ENCODE data around the gene NECAB2.

Gene NECAB2

GRCh38 chr16:84029297-84030047 lies 61.4 kb downstream of the NECAB2 start:
- DNase-seq: no peak

DNA sequence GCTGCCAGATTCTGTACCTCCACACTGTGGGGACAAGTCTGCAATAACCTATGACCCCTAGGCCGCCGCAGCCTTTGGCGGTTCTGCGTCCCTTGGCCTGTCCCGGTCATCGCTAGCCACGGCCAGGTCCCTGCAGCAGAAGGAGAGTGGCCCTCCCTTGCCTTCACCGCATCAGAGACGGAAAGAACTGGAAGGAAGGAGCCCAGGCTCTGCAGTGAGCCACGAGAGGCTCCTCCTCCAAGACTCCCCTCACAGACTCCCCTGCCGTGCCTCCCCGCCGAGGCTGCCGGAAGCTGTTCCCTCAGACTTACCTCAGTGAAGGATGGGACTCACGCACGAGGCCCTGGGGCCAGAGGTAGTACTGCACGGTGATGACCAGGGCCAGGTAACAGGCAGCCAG lies 63.5 kb downstream of the NECAB2 start:
- no peak for DNase-seq

DNA sequence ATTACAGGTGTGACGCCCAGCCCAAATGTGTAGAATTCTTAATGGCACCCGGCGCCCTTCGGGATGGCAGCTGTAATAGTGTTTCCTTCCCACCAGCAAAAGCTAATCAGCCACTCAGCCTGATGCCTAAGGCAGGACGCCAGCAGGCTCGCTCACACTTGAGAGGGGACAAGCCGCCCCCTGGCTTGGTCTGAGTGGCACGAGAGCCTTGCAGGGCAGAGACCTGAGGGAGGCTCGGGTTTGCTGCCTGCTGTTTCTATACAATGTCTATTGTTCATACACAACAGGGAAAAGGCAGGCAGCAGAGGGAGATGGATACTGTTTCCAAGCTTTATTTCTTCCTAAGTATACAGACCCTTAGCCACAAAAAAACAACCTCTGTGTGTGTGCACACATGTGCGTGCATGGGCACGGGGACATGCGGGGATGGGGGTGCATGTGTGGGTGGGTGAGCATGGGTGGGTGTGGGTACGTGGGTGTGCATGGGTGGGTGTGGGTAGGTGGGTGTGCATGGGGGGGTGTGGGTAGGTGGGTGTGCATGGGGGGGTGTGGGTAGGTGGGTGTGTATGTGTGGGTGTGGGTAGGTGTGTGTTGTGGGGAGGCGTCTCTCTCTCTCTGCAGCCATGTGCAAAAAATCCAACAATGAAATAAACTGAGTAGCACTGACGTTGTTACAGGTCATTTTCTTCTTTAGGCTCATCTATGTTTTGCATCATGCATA lies 64.6 kb downstream of the NECAB2 start:
- no peak for DNase-seq

DNA sequence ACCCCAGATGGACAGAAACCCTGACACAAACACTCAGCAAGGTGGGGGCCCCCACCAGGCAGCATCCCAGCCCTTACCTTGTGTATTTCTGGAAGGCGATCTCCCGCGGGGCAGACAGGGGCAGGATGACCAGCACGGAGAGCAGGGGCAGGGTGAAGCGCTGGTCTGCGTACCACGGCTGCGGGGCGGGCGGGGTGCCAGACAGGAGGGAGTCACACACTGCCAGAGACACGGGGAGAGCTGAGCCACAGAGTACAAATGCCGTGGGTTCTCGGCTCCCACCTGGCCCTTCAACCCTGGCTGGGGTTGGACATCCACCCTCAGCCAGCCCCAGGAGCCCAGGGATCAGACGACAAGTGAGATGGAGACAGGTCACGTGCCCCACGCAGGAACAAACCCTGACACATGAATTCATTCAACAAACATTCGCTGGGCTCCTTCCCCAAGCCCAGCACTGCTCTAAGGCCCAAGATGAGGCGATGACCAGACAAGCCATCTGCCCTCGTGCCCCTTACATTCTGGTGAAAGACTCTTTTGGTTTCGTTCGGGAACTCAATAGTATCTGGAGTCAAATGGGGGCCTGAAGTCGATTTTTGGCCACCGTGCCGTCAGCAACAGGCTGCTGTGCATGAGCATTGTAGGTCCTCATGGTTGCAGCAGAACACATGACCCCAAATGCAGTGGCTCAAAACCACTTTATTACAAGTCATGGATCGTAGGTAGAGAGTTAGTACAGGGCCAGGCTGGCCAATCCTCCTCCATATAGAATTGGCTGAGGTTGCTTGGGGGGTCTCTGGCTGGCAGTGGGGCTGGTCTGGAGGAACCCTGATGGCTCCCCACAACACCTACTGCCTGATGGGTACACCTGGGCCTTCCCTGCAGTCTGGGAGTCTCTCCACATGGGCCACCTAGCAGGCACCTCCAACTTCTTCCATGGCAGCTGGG lies 65.5 kb downstream of the NECAB2 start:
- no peak for DNase-seq

- no peak for DNase-seq
These were observed 66.5 kb downstream of the NECAB2 start for GRCh38 chr16:84034516-84034915.

DNA sequence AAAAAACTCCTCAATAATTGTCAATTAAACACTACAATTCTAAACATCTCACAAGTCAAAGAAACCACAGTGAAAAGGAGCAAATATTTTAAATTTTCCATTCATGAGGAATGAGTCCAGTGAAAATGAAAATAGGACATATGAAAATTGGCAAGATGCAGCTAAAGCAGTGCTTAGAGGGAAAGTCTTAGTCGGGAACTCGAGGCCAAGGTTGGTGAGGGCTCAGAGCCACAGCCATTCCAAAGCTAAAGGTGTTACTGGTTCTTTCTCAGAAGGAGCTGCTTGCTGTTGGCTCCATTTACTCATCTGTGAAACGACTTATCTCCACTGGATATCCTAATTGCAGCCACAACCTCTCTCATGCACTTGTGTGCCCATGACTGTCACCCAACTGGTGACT lies 68.1 kb downstream of the NECAB2 start:
- no peak for DNase-seq

GRCh38 chr16:84036982-84037425 lies 69.0 kb downstream of the NECAB2 start:
- DNase-seq: peak; percentile 43

DNA sequence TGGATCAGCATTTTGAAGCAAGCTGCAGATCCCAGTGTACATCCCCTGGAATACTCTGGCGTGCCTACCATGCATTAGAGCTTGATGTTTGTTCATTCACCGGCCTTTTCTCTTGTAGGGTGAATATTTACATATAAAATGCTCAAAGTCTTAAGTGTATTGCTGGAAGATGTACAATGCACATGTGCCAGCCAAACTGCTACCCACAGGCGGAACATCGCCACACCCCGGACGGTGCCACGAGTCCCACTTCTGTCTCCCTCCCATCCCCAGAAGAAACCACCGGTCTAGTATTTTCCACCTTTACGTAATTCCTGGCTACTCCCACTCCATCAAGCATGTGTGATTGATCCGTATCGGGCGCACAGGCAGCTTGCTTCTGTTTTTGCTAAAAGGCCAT lies 70.4 kb downstream of the NECAB2 start:
- DNase-seq: no peak

DNA sequence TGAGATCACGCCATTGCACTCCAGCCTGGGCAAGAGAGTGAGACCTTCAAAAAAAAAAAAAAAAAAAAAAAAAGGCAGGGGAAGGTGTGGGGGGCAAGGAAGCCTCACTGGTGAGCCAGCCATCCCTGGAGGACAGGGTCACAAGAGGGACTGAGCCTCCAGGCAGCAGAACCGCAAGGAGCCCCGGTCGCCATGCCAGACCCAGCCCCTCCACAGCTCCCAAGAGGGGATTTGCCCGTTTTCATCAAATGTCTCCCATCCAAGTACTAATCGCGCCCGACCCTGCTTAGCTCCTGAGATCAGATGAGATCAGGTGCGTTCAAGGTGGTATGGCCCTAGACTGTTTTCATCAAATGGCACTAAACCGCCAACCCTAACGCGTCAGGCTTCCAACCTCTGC lies 71.7 kb downstream of the NECAB2 start:
- DNase-seq: no peak

DNA sequence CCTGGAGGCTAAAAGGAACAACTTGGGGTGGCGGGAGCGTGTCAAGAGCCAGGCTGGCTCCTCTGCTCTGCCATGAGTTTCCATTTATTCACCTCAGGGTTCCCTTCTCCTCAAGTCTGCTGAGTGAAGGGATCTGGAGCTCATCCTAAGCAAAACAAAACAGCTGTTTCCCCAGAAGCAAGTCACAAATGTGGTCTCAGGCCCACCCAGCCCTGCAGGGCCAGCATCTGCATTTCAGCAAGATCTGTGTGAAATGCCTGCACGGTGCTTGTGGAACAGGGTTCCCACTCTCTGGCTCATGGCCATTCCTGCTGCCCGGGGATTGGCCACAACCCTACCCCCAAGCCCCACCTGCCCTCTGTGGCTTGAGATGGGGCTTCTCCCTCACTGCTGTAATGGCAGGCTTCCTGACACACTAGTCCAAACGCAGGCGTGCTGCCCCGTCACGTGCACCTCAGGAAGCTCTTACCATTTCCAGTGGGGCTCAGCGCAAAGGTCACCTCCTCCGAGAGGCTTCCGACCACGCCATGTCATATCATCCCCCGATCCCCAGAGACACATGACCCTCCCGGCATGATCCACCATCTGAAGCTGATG lies 72.3 kb downstream of the NECAB2 start:
- no peak for DNase-seq

DNA sequence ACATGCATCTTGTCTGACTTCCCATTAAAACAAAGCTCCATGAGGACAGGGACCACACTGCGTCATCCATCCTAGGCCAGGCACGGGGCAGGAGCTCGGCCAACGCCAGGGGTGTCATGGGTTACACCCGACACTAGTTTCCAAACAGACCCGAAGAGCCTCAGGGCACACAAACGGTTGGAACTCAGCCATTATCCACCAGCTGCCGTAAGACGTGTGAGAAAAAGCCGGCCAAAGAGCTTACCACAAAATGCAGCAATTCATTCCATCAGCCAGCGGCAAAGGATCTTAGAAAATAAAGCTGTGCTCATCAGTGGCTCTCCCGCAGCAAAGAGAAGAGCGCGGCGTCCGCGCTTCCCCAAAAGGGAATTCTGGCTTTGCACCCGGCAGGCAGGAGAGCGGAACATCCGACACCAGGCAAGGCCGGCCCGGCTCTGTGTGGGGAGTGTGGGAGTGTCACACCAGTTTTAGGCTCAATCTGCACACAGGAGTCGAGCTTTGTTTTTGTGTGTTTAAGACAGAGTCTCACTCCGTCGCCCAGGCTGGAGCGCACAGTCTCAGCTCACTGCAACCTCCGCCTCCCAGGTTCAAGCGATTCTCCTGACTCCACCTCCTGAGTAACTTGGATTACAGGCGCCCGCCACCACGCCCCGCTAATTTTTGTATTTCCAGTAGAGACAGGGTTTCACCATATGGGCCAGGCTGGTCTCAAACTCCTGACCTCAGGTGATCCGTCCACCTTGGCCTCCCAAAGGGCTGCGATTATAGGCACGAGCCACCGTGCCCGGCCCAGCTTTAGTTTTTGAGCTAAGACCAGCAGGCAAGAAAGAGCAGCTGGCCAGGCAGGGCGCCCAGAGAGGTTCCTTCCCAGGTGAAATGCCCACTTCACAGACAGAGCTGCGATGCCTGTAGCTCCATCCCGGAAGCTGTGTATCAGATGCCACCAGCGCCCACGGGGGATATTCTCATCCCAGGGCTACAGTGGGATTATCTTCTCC lies 73.1 kb downstream of the NECAB2 start:
- DNase-seq: peak; percentile 36

- no peak for DNase-seq
These were observed 73.8 kb downstream of the NECAB2 start for GRCh38 chr16:84041881-84042280.

GRCh38 chr16:84042308-84042878 lies 74.3 kb downstream of the NECAB2 start, which contains the start of gene SLC38A8:
TSS of gene SLC38A8 (minus strand) at chr16:84042795. CDS start at chr16:84042157, 638 bp downstream.
- no peak for DNase-seq

GRCh38 chr16:84042879-84043485 lies 74.9 kb downstream of the NECAB2 start:
- DNase-seq: peak; percentile 78

GRCh38 chr16:84043486-84044117 lies 75.6 kb downstream of the NECAB2 start:
- DNase-seq: no peak

- no peak for DNase-seq
These were observed 76.1 kb downstream of the NECAB2 start for GRCh38 chr16:84044118-84044488.

DNA sequence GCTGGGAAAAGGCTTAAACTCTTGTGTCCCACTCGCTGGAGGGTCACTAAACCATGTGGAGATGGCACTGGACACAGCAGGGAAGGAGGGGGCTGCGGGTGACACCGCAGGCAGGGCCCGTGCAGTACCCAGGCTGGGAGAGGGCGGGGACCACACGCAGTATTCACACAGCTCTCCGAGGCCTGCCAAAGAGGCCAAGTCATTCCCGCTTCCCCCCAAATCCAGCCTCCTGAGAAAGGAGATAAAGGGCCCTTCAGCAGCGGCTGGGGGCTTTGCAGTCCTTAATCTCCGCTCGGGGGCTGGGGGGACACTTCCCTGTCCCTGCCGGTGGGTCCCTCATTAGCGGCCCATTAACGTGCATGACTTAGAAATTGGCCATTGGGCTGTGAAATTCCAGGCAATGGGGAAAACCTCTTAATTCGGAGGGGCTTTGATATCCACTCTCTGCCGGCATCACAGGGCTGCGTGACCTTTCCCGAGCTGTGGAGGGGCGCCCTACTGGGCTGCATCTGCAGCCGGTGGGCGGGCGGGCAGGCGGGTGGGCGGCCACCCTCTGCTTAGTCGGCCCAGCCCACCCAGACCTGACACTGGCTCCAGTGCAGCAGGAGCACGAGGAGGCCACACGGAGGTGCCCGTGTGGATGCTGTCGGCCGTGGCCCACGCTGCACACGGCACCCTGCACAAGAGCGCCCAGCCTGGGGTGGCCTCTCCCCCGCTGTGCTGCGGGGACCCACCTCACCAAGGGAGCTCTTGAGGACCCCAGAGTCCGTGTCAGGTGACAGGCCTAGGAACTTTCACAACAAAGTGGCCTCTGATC lies 77.2 kb downstream of the NECAB2 start:
- no peak for DNase-seq

DNA sequence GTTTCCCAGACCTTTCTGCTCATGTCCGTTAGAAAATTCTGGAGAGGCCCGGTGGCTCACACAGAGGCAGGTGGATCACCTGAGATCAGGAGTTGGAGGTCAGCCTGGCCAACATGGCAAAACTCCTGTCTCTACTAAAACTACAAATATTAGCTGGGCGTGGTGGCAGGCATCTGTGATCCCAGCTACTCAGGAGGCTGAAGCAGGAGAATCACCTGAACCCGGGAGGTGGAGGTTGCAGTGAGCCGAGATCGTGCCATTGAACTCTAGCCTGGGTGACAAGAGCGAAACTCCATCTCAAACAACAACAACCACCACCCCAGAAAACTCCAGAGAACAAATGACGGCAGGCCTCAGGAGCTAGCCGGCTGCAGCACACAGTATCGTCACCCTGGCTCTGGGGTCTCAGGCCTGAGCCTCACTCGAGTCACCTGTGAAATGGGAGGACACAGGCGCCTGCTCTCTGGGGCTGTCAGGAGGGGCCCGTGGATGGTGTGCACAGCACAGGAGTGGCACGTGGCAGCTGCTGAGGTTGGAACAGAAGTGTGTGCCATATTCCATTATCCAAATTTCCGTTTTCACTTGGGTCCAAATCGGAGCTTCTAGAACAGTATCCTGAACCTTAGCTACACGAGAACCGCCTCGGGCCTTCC lies 77.9 kb downstream of the NECAB2 start:
- no peak for DNase-seq

DNA sequence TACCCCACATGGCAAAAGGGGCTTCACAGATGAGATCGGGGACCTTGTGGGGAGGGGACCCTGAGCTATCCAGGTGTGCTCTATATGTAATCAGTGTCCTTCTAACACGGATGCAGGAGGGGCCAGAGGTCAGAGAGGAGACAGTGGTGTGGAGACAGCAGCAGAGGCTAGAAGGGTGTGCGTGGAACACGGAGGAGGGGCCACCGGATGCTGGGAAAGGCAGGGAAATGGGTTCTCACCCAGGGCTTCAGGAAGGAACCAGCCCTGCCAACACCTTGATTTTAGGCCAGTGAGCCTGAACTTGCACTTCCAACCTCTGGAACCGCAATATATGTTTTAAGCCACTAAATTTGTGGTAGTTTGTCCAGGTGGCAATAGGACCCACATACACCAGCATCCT lies 79.2 kb downstream of the NECAB2 start:
- DNase-seq: no peak
